DMS 273 (cell line): ENCODE data around the gene RSU1.

Experiments used
- DNase-seq: peaks from one replicate; lab custom pipeline; 2025; ENCODE audit not compliant: unreplicated experiment; lab: John Stamatoyannopoulos, UW

The RSU1 gene

DNA sequence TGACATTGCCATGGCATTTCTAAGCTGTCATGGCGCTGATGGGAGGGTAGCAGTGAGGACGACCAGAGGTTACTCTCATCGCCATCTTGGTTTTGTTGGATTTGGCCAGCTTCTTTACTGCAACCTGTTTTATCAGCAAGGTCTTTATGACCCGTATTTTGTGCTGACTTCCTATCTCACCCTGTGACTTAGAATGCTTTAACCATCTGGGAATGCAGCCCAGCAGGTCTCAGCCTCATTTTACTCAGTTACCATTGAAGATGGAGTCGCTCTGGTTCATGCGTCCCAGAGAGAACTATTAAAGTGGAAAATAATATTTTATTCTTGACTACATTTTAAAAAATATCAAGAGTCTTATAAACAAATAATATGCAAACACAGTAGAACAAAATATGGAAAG is 131.7 kb downstream of the RSU1 start:
- no peak for DNase-seq

DNA sequence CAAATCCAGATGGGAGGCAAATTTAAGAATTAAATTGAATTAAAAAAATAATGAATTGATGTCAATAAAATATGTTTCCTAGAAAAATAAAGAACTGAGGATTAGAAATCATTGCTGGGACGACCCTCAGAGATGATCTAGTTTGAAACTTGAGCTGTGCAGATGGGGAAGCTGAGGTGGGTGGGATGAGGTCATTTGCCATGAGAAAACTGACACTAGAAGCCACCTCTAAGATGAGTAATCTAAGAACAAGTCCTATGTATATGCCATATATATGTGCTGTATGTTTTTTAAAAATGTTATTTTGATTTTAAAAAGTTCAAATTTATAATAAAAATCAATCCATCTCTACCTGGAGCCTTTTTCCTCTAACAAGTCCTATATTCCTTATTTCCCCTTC is 135.7 kb downstream of the RSU1 start:
- no peak for DNase-seq

DNA sequence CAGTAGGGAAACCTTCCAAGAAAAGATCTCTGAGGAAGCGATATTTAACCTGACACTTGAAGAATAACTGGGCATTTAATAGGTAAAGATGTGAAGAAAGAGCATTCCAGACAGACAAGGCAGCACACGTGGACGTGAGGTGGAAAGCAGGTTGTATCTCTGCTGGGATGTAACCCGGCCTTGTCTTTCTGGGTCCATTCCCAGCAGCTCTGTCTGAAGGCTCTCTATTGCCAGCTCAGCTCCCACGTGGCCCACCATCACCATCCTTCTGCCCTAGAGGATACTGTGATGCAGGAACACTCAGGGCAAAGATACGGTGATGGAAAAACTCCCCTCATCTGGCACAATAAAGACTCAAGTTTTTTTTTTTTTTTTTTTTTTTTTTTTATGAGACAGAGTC is 137.7 kb downstream of the RSU1 start:
- DNase-seq = no peak

DNA sequence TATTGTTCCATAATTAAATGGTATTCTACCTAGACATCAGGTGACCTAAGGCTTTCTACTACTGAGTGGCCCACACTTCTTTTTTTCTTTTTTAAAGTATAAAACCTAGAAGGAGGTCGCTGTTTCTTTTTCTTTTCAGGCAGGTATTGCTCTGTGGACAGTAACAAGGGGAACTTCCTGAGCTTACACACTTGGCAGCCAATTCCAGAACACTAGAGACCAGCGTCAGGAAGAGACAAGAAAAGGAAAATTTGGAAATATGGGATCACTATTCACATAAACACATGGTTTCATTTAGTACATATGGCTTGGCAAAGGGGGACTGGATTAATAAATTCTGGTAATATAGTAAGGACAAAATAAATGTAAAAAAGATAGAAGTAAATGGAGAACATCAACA is 141.9 kb downstream of the RSU1 start:
- no peak for DNase-seq

- no peak for DNase-seq
Measured at GRCh38 chr10:16674147-16674703, 143.0 kb downstream of the RSU1 start.

GRCh38 chr10:16673443-16673842 is 143.8 kb downstream of the RSU1 start:
- DNase-seq = no peak

GRCh38 chr10:16663444-16663843 is 153.8 kb downstream of the RSU1 start:
- no peak for DNase-seq

GRCh38 chr10:16662923-16663322 is 154.3 kb downstream of the RSU1 start:
- no peak for DNase-seq

GRCh38 chr10:16656895-16657294 is 160.3 kb downstream of the RSU1 start:
- DNase-seq = no peak

DNA sequence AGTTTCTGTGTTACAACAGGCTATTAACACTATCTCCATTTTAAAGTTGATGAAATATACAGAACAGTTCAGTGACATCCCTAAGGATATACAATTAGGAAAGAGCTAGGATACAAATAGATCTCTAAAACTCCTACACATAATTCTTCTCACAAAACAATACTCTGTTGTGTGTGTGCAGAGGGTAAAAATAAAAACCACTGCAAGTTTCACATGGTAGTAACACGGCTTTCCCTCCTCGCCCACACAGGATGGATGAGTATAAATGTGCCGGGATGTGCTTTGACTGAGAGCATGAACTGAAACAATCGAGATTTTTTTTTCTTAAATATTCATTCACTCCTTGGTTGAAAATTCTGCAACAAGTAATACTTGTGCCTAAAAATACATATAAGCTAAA is 164.0 kb downstream of the RSU1 start:
- DNase-seq = no peak

- no peak for DNase-seq
Measured at GRCh38 chr10:16652154-16652553, 165.1 kb downstream of the RSU1 start.

- no peak for DNase-seq
Measured at GRCh38 chr10:16649757-16650156, 167.5 kb downstream of the RSU1 start.

- peak; percentile 1 for DNase-seq
Measured at GRCh38 chr10:16648366-16648765, 168.9 kb downstream of the RSU1 start.

GRCh38 chr10:16646181-16647059 is 170.8 kb downstream of the RSU1 start:
- DNase-seq = no peak

- no peak for DNase-seq
Measured at GRCh38 chr10:16644146-16644545, 173.1 kb downstream of the RSU1 start.

DNA sequence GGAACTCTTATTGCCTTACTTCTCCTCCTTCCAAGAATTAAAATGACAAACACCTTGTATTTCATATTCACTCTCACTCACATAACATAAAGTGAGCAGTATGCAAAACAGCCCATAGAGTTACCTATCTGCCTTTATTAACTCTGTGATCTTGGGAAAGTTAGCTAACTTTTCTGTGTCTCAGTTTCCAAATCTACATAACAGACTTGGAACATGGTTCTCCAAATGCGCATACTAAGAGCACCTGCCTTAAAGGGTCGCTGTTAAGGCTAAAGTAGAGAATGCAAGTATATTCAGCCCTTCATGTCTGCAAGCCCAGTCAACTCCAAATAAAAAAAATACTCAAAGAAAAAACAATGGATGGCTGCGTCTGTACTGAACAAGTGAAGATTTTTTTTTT is 173.7 kb downstream of the RSU1 start:
- DNase-seq = no peak

DNA sequence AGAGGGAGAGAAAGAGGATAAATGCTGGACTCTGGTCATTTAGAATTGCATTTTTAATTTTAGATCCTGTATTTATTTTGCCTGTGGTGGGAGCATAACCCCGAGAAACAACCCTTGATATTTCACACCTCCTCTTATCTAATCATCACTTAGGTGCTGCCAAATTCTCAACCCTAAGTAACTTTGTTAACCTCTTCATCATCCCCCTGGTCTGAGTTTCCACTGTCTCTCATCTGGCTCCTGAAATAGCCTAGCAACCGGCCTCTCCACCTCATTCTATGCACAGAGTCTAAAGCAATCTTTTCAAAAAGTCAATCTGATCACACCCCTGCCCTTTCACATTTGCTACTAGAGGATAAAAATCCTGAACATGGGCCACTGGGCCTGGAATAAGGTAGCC is 177.1 kb downstream of the RSU1 start:
- no peak for DNase-seq

GRCh38 chr10:16639471-16639870 is 177.8 kb downstream of the RSU1 start:
- no peak for DNase-seq

- no peak for DNase-seq
Measured at GRCh38 chr10:16632996-16633395, 184.2 kb downstream of the RSU1 start.

DNA sequence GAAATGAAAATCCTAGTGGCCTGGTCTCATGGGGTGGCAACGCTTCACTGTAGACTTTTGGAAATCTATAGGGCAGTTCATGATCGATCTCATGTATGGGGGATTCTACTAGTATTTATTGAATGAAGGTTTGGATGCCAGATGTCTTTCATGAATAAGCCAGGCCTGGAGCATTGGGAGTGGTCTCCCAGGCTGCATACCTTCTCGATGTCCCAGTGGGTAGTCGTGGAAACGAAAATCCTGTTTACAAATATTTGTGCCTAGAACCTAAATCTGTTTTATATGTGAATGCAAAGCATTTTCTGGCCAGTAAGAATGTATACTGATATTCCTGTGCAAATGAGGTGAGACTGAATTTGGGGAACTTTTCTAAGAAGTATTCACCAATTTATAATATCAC is 190.5 kb downstream of the RSU1 start:
- DNase-seq = no peak

- DNase-seq = no peak
Measured at GRCh38 chr10:16612981-16613355, 204.3 kb downstream of the RSU1 start.

GRCh38 chr10:16612115-16612980 is 204.9 kb downstream of the RSU1 start:
- DNase-seq = peak; percentile 13
